ENCODE results near the gene ASMTL. TPM values are rescaled to one million over a fixed set of nuclear protein-coding genes. Genes with fewer than 3 reads are reported as not detected.
"Not testable (repeated sequence)": the region's sequence is repeated elsewhere in the genome, so short reads cannot be mapped to it uniquely, and the experiment has no call there.

ASMTL gene
- total RNA-seq, 1 donor from 2014 or later: 19.1 TPM

DNA sequence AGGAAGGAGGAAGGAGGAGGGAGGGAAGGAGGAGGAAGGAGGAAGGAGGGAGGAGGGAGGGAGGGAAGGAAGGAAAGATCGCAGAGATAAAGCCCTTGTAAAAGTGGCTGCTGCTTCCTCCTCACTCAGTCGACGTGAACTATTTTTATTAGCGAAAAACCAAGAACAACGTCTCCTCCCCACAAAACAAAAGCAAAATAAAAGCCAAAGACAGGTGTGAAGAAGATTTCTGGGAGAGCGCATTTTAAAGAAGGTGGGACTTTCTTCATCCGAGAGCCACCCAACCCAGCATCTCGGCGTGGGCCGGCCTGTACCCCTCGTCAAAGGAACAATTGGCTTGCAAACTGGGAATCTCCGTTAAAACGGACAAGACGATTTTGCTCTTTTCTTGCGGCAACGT is 40.7 kb upstream of the ASMTL start:
- ATAC-seq: no peak
- H3K27ac ChIP-seq: no peak overlapping the region
- H3K9me3 ChIP-seq: no peaks in the 10 kb centered on the region
- no peak for DNase-seq
- H3K4me1 ChIP-seq: peaks cover 6% of the 10 kb centered on the region
- intact Hi-C loops (cut with DNase I): no loop called here
- H3K4me3 ChIP-seq: no peak overlapping the region
- TF ChIP-seq, protein P1, sequence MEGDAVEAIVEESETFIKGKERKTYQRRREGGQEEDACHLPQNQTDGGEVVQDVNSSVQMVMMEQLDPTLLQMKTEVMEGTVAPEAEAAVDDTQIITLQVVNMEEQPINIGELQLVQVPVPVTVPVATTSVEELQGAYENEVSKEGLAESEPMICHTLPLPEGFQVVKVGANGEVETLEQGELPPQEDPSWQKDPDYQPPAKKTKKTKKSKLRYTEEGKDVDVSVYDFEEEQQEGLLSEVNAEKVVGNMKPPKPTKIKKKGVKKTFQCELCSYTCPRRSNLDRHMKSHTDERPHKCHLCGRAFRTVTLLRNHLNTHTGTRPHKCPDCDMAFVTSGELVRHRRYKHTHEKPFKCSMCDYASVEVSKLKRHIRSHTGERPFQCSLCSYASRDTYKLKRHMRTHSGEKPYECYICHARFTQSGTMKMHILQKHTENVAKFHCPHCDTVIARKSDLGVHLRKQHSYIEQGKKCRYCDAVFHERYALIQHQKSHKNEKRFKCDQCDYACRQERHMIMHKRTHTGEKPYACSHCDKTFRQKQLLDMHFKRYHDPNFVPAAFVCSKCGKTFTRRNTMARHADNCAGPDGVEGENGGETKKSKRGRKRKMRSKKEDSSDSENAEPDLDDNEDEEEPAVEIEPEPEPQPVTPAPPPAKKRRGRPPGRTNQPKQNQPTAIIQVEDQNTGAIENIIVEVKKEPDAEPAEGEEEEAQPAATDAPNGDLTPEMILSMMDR (IDR thresholded peaks at IDR 0.05): no peak
- no peaks in the 10 kb centered on the region for H3K27me3 ChIP-seq (ENCODE audit: low read depth)
- H3K36me3 ChIP-seq: no peaks in the 10 kb centered on the region

DNA sequence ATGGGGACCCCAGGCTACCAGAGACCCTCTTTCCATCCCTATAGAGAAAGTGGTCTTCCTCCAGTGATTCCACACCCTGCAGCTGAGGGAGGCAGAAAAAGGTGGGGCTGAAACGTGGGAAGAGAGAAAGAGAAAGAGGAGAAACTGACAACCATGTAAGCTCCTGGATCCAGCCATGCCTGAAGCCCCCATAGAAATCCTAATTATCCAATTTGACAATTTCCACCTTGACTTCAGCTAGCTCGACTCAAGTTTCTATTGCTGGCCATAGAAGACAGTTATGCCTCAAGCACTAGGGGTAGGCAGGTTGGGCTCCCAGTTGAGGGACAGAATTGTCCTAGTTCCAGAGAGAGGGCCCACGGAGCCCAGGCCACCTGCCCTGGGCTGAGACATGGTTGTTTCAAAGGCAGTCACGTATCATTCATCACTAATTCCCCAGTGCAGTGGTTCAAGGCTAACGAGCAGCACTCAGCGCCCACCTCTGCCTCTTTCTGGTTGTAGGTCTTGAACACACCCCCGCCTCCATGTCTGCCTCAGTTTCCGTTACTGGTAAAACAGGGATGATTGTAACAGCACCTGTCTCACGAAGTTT is 39.8 kb upstream of the ASMTL start:
- Histone ChIP-seq H3K4me1 (peaks cover 6% of the 10 kb centered on the region), H3K27me3 (ENCODE audit: low read depth) (no peaks in the 10 kb centered on the region), H3K4me3 (no peak overlapping the region), H3K27ac (no peak overlapping the region), H3K36me3 (no peaks in the 10 kb centered on the region), H3K9me3 (no peaks in the 10 kb centered on the region)
- intact Hi-C loops (cut with DNase I): no loop called here
- TF ChIP-seq, protein P1 (IDR thresholded peaks at IDR 0.05): no peak
- ATAC-seq: no peak
- DNase-seq: no peak

DNA sequence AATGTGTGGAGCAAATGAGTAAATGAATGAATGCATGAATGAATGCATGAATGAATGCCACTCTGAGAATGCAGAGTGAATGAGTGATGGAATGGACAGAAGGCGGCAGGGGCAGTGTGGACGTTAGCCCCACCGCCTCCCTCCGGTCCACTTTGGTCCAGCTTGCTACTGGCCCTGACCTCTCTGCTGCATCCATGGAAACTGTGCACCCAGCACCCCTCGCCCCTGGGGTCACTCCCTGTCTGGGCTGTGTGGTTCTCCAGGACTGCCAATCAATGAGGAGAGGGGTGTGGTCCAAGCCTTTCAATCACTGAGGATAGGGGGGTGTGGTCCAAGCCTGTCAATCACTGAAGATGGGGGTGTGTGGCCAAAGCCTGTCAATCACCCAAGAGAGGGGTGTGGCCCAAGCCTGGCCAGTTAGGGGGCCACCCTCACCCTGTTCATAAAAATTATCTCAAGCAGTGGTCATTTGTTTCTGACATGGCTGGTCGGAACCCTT is 39.2 kb upstream of the ASMTL start:
- H3K27ac ChIP-seq: no peak overlapping the region
- no peak overlapping the region for H3K4me3 ChIP-seq
- no peaks in the 10 kb centered on the region for H3K36me3 ChIP-seq
- TF ChIP-seq, protein P1 (IDR thresholded peaks at IDR 0.05): no peak
- peaks cover 6% of the 10 kb centered on the region for H3K4me1 ChIP-seq
- intact Hi-C loops (cut with DNase I): no loop called here
- ATAC-seq (peak; percentile 26 to 63), DNase-seq (no peak)
- H3K27me3 ChIP-seq (ENCODE audit: low read depth): no peaks in the 10 kb centered on the region
- H3K9me3 ChIP-seq: no peaks in the 10 kb centered on the region

DNA sequence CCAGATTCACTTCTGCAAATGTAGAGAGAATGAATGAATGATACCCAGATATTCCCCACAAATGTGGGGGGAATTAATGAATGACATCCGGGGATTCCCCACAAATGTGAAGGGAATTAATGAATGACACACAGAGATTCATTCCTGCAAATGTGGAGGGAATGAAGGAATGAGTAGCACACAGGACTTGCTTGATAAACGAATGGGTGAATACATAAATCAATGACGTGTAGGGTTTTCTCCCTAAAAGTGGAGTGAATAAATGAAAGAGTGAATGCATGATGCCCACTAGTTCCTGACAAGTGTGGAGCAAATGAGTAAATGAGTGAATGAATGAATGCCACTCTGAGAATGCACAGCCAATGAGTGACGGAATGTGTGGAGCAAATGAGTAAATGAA is 38.5 kb upstream of the ASMTL start:
- H3K4me1 ChIP-seq; H3K9me3 ChIP-seq; intact Hi-C loops (cut with DNase I); ATAC-seq; H3K27me3 ChIP-seq (ENCODE audit: low read depth); DNase-seq; H3K27ac ChIP-seq; H3K4me3 ChIP-seq; H3K36me3 ChIP-seq: not testable (repeated sequence)

DNA sequence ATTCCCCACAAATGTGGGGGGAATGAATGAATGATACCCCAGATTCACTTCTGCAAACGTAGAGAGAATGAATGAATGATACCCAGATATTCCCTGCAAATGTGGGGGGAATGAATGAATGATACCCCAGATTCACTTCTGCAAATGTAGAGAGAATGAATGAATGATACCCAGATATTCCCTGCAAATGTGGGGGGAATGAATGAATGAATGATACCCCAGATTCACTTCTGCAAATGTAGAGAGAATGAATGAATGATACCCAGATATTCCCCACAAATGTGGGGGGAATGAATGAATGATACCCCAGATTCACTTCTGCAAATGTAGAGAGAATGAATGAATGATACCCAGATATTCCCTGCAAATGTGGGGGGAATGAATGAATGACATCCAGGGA is 38.0 kb upstream of the ASMTL start:
- DNase-seq; H3K9me3 ChIP-seq; H3K27ac ChIP-seq; H3K36me3 ChIP-seq; intact Hi-C loops (cut with DNase I); H3K4me1 ChIP-seq; H3K4me3 ChIP-seq; H3K27me3 ChIP-seq (ENCODE audit: low read depth); ATAC-seq: not testable (repeated sequence)

DNA sequence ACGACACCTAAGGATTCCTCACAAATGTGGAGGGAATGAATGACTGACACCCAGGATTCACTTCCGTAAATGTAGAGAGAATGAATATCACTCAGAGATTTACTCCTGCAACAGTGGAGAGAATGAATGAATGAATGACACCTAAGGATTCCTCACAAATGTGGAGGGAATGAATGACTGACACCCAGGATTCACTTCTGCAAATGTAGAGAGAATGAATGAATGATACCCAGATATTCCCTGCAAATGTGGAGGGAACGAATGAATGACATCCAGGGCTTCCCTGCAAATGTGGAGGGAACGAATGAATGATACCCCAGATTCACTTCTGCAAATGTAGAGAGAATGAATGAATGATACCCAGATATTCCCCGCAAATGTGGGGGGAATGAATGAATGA is 36.6 kb upstream of the ASMTL start:
- DNase-seq; ATAC-seq; intact Hi-C loops (cut with DNase I); H3K36me3 ChIP-seq; H3K4me3 ChIP-seq; H3K27ac ChIP-seq; H3K9me3 ChIP-seq; H3K4me1 ChIP-seq; H3K27me3 ChIP-seq (ENCODE audit: low read depth): not testable (repeated sequence)

DNA sequence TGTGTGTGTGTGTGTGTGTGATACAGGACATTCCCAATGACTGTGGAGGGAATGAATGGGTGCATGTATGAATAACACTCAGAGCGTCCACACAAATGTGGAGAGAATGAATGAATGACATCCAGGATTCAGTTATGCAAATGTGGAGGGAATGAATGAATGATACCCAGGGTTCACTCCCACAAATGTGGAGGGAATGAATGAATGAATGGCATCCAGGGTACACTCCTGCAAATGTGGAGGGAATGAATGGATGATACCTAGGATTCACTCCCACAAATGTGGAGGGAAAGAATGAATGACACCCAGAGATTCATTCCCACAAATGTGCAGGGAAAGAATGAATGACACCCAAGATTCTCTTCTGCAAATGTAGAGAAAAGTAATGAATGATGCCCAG is 36.0 kb upstream of the ASMTL start:
- TF ChIP-seq, protein P1 (IDR thresholded peaks at IDR 0.05): no peak
- intact Hi-C loops (cut with DNase I): no loop called here
- Histone ChIP-seq H3K36me3 (no peaks in the 10 kb centered on the region), H3K27me3 (ENCODE audit: low read depth) (no peaks in the 10 kb centered on the region), H3K27ac (no peak overlapping the region), H3K9me3 (no peaks in the 10 kb centered on the region), H3K4me3 (no peak overlapping the region), H3K4me1 (peaks cover 3% of the 10 kb centered on the region)
- ATAC-seq (no peak), DNase-seq (no peak)
